SK-MEL-5 (cell line): ENCODE results near the gene SCN4A. TPM values are rescaled to one million over a fixed set of nuclear protein-coding genes. Genes with fewer than 3 reads are reported as not detected.
"Not testable (repeated sequence)": the region's sequence is repeated elsewhere in the genome, so short reads cannot be mapped to it uniquely, and the experiment has no call there.

Experiments
- DNase-seq: peaks from one replicate; pipeline ENCODE4 v3.0.0-alpha.2; 2016; ENCODE audit warnings: low read depth, low spot score
- in situ Hi-C: cut with HindIII; loops from 2 replicates; pipeline ENCODE4 v1.10.0; 2016; ENCODE audit warnings: low sequenced_read_pairs, high pct_unique_total_duplicates, low pct_unique_long_range_greater_than_20kb
- polyA plus RNA-seq, 2 experiments: library from polyadenylated mRNA; depleted of rRNA; stranded (reverse); fragments of >200 nt; gene quantifications; 2 replicates each; pipeline ENCODE4 v1.2.3, GENCODE V29; 2015
- total RNA-seq: library from RNA; depleted of rRNA; stranded (reverse); fragments of >200 nt; shearing (Covaris generic); gene quantifications from 2 replicates; pipeline ENCODE4 v1.2.3, GENCODE V29; 2014; rRNA removed

The SCN4A gene
- not detected in 2 replicates for total RNA-seq
- 0.02 TPM in 1 of 2 replicates, not detected in the other for polyA plus RNA-seq (2015; cell fraction: cytosol; rRNA removed)
- polyA plus RNA-seq (2015; cell fraction: nucleus; rRNA removed): 0.14 TPM in 1 of 2 replicates, not detected in the other

- in situ Hi-C loops: no loop called here
- DNase-seq: no peak
Measured at GRCh38 chr17:63972796-63973195, at the start of gene SCN4A. Gene SCN4A (minus strand): TSS chr17:63972918. CDS start chr17:63972841, 77 bp downstream.

DNA sequence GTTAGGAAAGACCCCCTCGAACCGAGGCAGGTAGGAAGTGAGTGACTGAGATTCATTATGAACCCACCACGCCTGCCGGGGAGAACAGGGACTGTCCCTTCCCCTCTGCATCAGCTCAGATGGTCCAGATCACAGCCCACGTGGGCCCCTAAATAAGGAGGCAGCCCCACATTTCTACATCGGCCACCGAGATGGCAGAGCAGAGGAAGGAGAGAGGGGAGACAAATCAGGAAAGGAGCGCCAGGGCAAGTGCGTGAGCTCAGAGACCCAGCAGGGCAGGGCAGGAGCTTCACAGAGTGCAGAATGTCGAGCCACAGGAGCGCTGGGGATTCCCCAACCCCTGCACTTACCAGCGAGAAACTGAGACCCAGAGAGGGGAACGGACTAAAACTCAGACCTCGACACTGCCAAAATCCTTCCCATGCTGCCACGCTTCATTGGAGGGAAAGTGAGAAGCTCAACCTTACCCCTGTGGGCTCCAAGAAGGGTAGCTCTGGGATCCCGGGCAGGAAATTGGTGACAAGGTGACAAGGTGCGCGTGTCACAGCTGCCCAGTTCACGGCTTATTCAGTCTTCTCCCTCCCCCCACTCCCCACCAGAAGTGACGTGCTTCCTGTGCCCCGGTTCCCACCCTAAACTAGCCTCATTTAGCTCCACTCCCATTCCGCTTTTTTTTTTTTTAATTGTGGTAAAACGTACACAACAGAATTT, 47.5 kb upstream of the SCN4A start, which contains the start of gene ICAM2:
Gene ICAM2 (minus strand): TSS at position 578 of the 711 bp plus-strand sequence. CDS start 13,942 bp downstream, outside the sequence.
- in situ Hi-C loops: no loop called here
- DNase-seq: no peak

DNA sequence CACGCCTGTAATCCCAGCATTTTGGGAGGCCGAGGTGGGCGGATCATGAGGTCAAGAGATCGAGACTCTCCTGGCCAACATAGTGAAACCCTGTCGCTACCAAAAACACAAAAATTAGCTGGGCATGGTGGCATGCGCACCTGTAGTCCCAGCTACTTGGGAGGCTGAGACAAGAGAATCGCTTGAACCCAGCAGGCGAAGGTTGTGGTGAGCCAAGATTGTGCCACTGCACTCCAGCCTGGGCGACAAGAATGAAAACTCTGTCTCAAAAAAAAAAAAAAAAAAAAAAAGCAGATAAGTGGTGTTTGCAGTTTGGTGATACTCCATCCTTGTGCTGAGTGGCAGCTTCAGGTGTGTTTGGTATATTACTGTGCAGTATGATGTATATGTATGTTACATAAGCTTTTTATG, 46.8 kb upstream of the SCN4A start:
- DNase-seq, in situ Hi-C loops: not testable (repeated sequence)

DNA sequence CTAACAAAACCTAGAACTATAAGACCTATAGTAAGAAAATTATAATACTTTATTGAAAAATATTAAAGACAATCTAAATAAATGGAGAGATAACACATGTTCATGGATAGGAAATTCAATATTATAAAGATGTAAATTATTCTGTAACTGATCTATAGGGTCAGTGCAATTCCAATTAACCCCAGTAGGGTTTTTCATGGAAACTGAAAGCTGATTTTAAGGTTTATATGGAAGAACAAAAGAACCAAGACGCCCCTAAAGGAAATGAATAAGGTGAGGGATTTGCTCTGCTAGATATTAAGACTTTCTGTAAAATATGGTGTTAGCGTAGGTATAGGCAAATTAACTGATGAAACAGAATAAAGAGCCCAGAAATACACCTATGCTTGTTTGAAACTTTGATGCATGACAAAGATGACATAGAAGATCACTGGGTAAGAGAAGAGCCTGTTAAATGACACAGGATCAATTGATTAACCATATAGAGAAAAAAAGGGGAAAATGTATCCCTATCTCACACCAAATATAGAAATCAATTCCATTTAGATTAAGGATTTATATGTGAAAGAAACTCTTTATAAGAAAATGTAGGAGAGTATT, 44.8 kb upstream of the SCN4A start:
- DNase-seq: no peak
- in situ Hi-C loops: no loop called here

DNA sequence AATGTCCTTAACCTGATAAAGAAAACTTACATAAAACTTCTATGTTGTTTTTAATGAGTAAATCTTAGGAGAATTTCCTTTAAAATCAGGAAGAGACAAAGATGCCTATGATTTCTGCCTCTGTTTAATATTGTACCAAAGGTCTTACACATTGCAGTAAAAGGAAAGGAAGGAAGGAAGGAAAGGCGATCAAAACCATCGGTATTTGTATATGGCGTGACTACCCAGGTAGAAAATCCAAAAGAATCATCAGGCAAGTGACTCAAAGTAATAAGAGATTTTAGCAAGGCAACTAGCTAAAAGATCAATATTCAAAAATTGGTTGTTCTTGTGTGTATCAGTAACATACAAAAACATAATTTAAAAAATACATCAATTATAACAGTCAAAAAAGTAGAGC, 44.3 kb upstream of the SCN4A start:
- in situ Hi-C loops: no loop called here
- no peak for DNase-seq

DNA sequence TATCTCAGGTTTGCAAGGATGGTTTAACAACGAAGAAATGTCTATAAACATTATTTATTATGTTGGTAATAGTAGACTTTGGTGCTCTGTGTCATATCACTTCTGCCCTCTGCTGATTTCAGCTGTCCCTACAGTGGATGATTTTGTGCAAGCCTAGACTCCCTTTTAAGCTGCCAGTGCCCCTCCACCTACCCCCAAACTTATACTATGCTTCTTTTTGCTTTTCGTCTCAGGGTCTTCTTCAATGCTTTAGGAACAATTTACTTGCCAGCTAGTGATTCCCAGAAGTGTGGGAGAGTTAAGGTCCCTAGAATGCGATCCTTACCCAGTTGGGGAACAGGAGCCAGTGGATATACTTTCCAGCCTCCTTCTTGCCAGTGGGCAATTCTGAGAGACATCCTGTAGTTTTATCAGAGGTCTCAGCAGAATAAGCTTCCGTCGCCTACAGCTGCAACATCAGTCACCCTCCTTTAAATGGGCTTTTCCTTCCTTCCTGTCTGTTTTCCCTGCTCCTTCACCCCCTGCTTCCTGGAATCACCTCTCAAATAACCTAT, 43.6 kb upstream of the SCN4A start:
- DNase-seq: no peak
- in situ Hi-C loops: no loop called here

DNA sequence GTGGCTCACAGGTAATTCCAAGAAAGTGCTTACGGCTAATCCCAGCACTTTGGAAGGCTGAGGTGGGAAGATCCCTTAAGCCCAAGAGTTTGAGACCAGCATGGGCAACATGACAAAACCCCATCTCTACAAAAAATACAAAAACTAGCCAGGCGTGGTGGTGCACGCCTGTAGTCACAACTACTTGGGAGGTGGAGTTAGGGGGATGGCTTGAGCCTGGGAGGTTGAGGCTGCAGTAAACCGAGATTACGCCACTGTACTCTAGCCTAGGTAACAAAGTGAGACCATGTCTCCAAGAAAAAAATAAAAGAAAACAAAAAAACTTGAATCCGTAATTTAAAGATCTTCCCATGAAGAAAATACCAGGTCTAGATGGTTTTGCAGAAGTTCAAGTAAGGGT, 42.7 kb upstream of the SCN4A start:
- in situ Hi-C loops: no loop called here

DNA sequence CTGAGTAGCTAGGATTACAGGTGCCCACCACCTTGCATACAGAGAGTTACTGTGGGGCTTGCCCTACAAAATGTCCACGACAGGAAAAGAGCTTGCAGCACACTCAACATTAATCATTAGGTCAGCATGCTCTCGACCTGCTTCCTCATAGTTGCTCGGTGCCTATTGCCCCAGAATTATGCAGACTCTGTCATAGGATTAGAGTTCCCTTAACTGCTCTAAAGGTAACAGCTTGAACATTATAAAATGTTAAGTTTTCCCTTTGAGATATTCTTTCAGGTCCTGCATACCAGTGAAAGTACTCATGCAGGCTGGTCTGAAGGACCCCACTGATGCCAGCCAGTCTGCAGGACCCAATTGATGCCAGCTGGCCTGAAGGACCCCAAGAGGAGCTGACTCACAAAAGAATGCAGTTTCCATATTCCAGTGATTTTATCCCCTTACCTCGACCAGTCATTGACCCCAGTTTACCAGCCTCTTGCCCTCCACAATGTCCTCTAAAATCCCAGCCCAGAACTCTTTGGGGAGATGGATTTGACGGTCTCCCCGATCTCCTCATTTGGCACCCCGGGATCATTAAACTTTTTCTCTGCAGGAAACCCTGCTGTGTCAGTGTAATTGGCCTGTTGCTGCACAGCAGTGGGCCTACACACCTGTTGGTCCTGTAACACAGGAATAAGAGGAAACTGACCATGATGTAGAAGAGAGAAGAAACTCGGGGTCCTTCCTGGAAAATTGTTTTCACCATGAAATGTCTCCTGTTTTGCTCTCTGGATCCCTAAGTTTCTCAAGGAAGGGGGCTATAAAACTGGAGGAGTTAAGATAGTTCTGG, 37.1 kb upstream of the SCN4A start:
- no peak for DNase-seq
- in situ Hi-C loops: no loop called here

More for the DNA sequence above, 42.7 kb upstream of the SCN4A start:
- no peak for DNase-seq

DNA sequence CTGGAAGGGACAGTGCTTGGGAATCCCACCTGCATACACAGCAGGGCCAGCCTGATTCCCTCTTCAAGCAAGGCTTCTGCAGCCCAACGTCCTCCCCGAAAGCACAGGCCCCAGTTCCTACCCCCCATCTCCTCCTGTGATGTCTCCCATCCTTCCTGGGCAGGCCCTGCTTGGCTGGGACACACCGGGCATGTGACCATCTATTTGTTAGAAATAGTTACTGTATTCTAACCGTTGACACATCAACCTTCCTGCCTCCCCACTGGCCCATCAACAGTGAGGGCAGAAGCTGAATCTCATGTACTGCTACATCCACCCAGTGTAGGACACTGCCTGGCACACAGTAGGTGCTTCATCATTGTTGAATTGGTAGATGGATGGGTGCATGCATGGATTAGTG, 36.1 kb upstream of the SCN4A start:
- DNase-seq: no peak
- in situ Hi-C loops: no loop called here

DNA sequence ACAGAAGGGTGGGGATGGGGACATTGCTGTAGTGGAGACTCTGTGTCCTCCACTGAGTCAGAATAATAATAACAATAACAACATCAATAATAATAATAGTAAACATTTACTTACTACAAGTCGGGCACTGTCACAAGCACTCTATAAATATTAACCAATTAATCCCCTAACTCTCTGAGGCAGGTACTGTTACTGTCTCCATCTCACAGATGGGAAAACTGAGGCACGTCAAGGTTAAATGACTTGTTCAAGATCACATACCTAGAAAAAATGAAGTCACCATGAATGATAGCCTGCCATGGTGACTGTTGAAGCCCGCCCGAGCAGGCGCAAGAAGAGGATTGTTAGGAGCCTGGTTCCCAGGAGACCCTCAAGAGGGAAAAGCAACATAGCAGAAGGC, 35.6 kb upstream of the SCN4A start:
- in situ Hi-C loops: no loop called here

DNA sequence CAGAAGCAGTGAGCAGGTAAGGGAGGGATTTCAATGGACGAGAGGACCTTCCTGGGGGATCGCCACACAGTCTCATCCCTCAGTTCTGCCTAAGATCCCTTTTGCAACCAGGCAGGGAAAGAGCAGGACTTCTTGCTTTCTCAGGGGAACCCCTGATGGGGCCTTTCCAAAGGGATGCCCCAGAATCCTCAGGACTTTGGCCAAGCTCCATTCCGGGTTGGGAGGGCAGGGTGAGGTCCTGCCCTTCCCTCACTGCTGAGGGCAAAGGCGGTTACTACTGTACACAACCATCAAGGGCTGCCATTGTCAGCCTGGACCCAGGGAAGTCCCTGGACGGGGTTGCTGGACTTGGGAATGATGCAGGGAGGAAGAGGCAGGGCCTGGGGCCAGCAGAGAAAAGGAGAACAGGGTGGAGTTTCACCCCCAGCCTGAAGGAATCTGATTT, 35.1 kb upstream of the SCN4A start:
- in situ Hi-C loops: no loop called here
- DNase-seq: no peak

More for the DNA sequence above, 35.6 kb upstream of the SCN4A start:
- no peak for DNase-seq

DNA sequence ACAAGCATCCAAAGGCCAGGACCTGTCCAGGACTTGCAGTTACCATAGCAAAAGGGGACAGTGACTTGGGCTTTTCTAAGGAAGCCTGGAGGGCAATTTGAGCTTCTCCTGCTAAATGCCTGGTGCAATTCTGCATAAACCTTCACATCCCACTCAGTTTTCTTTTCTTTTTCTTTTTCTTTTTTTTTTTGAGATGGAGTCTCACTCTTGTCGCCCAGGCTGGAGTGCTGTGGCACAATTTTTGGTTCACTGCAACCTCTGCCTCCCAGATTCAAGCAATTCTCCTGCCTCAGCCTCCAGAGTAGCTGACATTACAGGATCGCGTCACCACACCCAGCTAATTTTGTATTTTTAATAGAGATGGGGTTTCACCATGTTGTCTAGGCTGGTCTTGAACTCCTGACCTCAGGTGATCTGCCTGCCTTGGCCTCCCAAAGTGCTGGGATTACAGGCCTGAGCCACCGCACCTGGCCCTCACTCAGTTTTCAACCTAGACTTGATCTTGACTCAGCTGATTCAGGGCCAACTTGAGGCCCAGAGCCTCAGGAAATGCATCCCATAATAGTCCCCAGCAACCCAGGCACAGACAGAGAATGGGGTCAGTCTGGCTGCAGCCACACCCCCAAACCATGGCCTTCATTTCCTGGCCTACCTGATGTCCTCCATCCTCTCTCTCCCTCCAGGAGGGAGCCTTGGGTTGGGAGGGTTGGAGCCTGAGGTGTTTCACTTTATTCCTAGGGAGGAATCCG, 34.5 kb upstream of the SCN4A start:
- DNase-seq, in situ Hi-C loops: not testable (repeated sequence)

DNA sequence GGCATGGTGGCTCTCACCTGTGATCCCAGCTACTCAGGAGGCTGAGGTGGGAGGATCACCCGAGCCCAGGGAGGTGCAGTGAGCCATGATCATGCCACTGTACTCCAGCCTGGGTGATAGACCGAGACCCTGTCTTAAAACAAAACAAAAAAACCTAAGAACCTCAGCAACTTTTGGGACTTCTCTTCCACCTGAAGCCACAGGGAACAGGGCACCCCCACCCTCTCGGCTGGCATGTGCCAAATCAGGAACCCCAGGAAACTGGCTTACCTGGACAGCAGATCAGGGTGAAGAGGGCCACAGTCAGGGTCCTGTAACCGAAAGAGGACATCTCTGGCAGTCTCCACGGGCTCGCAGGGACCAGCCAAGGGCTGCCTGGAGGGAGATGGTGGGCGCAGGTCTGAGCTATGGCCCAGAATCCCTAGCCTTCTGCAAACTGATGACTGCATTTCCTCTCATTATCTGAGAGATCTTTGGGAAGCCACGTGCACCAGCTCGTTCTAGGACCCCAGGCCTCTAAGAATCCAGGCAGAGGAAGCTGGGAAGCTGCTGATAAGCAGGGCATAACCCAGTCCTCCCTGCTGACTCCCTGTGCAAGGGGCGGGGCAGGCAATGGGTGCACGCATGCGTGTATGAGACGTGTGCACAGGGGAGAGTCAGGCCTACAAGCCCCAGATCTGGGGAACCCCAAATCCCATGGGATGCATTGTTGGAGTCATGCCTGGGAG, 33.8 kb upstream of the SCN4A start:
- in situ Hi-C loops: no loop called here
- no peak for DNase-seq

- DNase-seq: no peak
- in situ Hi-C loops: no loop called here
Measured at GRCh38 chr17:64005734-64006167, 33.0 kb upstream of the SCN4A start.

DNA sequence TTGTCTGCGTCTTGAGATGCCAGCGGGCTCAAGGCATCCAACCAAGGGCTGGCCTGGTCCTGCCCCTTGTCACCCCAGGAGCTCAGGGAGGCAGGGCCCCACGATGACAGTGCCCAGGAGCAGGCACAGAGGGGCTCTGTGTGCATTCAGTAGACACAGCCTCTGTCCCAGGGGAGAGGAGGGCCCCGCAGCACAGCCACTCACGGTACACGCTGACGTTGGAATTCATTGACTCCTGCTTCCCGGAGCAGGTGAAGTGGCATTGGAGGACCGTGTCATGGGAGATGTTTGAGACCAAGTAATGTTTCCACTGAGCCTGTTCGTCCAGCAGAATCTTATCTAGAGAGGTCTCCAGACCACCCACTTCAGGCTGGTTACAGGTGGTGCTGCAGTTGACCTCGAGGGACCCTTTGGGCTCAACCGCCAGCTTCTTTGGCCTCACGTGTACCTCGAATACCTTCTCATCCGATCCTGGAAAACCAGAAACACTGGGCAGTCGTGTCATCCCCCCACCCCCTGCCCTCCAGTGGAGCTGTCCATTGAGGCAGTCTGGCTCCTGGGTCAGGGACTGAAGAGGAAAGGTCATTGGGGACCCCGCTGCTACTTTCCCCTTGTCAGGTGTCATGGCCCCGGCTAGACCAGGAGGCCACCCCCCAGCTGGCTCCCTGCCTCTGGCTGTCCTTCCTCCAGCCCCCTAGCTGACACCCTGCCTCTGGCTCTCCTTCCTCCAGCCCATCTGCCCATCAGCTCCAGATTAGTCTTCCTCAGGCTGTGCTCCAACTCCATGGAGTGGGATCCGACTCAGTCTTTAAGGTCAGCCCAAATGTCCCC, 32.4 kb upstream of the SCN4A start:
- no peak for DNase-seq
- in situ Hi-C loops: no loop called here
